Left ventricle myocardium inferior (tissue), 1 donor: Measurements from ENCODE around the gene SSTR3. TPM values are rescaled to one million over a fixed set of nuclear protein-coding genes. Genes with fewer than 3 reads are reported as not detected.

Experiments
- DNase-seq: peaks from one replicate; pipeline ENCODE4 v3.0.0-alpha.2; 2020
- H3K27ac ChIP-seq: fragments of 200-600 bp; replicated peaks from 2 replicates; pipeline ENCODE4 v1.8.0; 2021
- H3K27me3 ChIP-seq: fragments of 200-600 bp; 2 replicates; pipeline ENCODE4 v1.8.0; 2021; ENCODE audit warnings: low read depth
- H3K36me3 ChIP-seq: fragments of 200-600 bp; 2 replicates; pipeline ENCODE4 v1.8.0; 2021
- H3K4me1 ChIP-seq: fragments of 200-600 bp; 2 replicates; pipeline ENCODE4 v1.8.0; 2021
- H3K4me3 ChIP-seq: fragments of 200-600 bp; 2 replicates; pipeline ENCODE4 v1.8.0; 2021; ENCODE audit warnings: mild to moderate bottlenecking, moderate library complexity
- H3K9me3 ChIP-seq: fragments of 200-600 bp; replicated peaks from 2 replicates; pipeline ENCODE4 v1.8.0; 2021
- intact Hi-C: fragments of 100-400 bp; cut with micrococcal nuclease; formaldehyde crosslinking; loops from one replicate; pipeline ENCODE4 v1.11.0; 2022
- total RNA-seq: library from RNA; stranded (reverse); fragmentation: NEBNext Ultra II Directional; extraction: Animal tissue kit (Norgen Biotek cat#: 25700); gene quantifications from one replicate; pipeline ENCODE4 v1.2.1, GENCODE V29; 2021
- TF ChIP-seq, protein P1 (sequence below): fragments of 200-600 bp; IDR thresholded peaks from 2 replicates; pipeline ENCODE4 v1.8.0; 2021; ENCODE audit warnings: antibody characterized with exemption, mild to moderate bottlenecking, borderline replicate concordance
- donor health status: DM: no; HTN: yes; CAD: no; lungs with severe emphysema.

SSTR3 gene
- total RNA-seq, 1 donor from 2014 or later: not detected

GRCh38 chr22:37213218-37213855, 1.1 kb upstream of the SSTR3 start:
- Histone ChIP-seq H3K9me3 (no peaks in the 10 kb centered on the region), H3K27me3 (peaks cover 96% of the 10 kb centered on the region), H3K4me3 (no peak overlapping the region), H3K36me3 (no peaks in the 10 kb centered on the region), H3K4me1 (peaks cover 4% of the 10 kb centered on the region), H3K27ac (no peak overlapping the region)
- no peak for DNase-seq
- TF ChIP-seq, protein P1, sequence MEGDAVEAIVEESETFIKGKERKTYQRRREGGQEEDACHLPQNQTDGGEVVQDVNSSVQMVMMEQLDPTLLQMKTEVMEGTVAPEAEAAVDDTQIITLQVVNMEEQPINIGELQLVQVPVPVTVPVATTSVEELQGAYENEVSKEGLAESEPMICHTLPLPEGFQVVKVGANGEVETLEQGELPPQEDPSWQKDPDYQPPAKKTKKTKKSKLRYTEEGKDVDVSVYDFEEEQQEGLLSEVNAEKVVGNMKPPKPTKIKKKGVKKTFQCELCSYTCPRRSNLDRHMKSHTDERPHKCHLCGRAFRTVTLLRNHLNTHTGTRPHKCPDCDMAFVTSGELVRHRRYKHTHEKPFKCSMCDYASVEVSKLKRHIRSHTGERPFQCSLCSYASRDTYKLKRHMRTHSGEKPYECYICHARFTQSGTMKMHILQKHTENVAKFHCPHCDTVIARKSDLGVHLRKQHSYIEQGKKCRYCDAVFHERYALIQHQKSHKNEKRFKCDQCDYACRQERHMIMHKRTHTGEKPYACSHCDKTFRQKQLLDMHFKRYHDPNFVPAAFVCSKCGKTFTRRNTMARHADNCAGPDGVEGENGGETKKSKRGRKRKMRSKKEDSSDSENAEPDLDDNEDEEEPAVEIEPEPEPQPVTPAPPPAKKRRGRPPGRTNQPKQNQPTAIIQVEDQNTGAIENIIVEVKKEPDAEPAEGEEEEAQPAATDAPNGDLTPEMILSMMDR: no peak
- intact Hi-C loops: no loop called here

DNA sequence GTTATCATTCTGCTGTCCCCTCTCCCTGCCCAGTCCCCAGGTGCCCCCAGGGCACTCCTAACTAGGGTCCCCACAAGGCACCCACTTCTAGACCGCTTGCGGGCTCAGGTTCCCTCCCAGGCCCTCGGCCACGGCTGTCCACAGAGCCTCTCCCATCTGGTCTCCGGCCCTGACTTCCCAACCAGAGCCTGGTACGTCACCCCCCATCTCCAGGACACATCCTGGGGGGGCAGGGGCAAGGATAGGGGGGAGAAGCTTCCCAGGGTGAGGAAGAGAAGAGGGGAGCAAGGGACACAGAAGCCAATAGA, 457 bp downstream of the SSTR3 start:
- Histone ChIP-seq H3K27me3 (peaks cover 96% of the 10 kb centered on the region), H3K4me3 (no peak overlapping the region), H3K9me3 (no peaks in the 10 kb centered on the region), H3K27ac (no peak overlapping the region), H3K4me1 (peaks cover 4% of the 10 kb centered on the region), H3K36me3 (no peaks in the 10 kb centered on the region)
- DNase-seq: no peak
- intact Hi-C loops: no loop called here
- TF ChIP-seq, protein P1: no peak

DNA sequence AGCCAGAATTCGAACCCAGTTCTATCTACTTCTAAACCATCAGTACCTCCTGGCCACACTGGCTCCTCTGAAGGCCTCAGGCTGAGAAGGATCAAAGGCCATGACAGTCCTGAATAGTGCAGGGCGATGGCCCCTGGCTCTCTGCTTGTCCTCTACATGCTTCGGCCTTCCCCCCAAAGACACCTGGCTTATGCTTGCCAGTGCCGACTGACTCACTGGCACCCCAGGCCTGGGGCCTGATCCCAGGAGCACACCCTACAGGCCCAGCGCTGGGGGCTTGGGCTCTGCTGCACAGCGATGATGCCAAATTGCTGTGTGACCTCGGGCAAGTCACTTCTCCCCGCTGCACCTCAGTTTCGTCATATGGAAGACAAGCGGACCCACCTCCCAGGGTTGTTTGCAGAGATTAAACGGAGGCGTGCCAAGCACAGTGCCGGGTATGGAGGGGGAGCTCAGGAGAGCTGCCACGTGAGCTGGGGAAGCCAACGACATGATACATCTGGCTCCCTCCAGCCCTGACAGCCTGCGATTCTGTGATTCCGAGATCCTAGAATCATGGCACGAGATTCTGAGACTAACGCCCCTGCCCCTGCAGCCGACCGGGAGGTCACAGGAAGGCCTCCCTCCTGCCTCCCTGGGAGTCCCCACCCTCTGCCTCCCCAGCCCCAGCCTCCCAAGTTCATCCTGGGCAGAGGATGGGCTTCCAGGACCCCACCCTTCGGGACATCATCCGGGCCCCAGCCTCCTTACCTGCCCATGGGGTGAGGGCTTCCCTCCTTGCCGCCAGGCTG, 1.0 kb downstream of the SSTR3 start:
- Histone ChIP-seq H3K36me3 (no peaks in the 10 kb centered on the region), H3K27ac (no peak overlapping the region), H3K4me1 (peaks cover 4% of the 10 kb centered on the region), H3K9me3 (no peaks in the 10 kb centered on the region), H3K27me3 (peaks cover 91% of the 10 kb centered on the region), H3K4me3 (no peak overlapping the region)
- DNase-seq: no peak
- TF ChIP-seq, protein P1: no peak
- intact Hi-C loops: no loop called here

DNA sequence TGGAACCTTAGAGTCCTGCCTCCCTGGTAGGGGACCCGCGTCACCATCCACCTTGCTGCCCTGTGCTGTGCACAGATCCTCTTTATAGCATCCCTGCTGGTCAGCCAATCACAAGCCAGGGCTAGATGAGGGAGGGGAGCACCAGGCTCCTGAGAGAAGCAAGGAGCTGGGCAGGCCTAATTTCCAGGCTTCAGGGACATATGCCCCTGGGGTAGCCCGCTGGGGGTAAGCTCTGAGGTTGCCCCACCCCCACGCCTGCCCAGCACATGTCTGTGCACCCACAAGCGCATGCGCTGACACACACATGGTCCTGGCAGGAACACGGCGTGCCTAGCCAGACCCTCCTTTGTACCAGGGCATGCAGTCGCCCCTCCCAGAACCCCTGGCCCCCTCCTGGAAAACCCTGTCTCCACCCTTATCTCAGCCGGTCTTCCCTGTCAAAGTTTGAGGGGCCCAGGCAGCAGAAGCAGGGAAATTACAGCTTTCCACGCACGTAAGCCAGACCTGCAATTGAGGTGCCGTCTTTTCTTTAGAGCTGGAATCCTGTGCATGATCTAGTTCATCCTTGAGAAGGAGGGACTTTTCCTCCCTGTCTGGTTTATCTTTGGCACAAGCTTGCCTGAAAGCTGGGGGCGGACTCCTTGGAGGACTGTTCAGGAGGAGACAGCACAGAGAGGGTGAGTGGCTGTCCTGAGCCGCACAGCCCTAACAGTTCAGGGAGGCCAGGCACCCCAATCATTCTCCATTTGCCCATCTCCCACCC, 2.1 kb downstream of the SSTR3 start:
- Histone ChIP-seq H3K4me1 (peaks cover 4% of the 10 kb centered on the region), H3K9me3 (no peaks in the 10 kb centered on the region), H3K4me3 (no peak overlapping the region), H3K27me3 (peaks cover 84% of the 10 kb centered on the region), H3K27ac (no peak overlapping the region), H3K36me3 (no peaks in the 10 kb centered on the region)
- DNase-seq: no peak
- intact Hi-C loops: no loop called here
- TF ChIP-seq, protein P1: no peak

- no peak overlapping the region for H3K27ac ChIP-seq
- intact Hi-C loops: no loop called here
- H3K9me3 ChIP-seq: no peaks in the 10 kb centered on the region
- TF ChIP-seq, protein P1: no peak
- H3K36me3 ChIP-seq: no peaks in the 10 kb centered on the region
- DNase-seq: no peak
- H3K27me3 ChIP-seq: peaks cover 75% of the 10 kb centered on the region
- peaks cover 4% of the 10 kb centered on the region for H3K4me1 ChIP-seq
- H3K4me3 ChIP-seq: no peak overlapping the region
Measured at GRCh38 chr22:37209140-37209845, 3.0 kb downstream of the SSTR3 start.
